Kidney epithelial cell (primary cell): ENCODE measurements around the gene ETFDH. TPM values are rescaled to one million over a fixed set of nuclear protein-coding genes. Genes with fewer than 3 reads are reported as not detected.
"Not testable (repeated sequence)": the region's sequence is repeated elsewhere in the genome, so short reads cannot be mapped to it uniquely, and the experiment has no call there.

ENCODE experiments used
- DNase-seq: peaks from one replicate; pipeline ENCODE4 v3.0.0-alpha.2; 2010; ENCODE audit warnings: low read depth
- H3K27me3 ChIP-seq: 2 replicates; pipeline ENCODE4 v1.6.0; 2011; ENCODE audit warnings: low read length; ENCODE audit not compliant: control insufficient read depth, insufficient read depth
- H3K36me3 ChIP-seq: 2 replicates; pipeline ENCODE4 v1.5.1; 2011; ENCODE audit warnings: low read length; ENCODE audit not compliant: control insufficient read depth, insufficient read depth
- H3K4me3 ChIP-seq: 2 replicates; pipeline ENCODE4 v1.5.1; 2011; ENCODE audit warnings: low read depth, mild to moderate bottlenecking, control low read depth, low read length
- total RNA-seq: library from RNA; depleted of rRNA; stranded (reverse); fragments of >200 nt; gene quantifications from 2 replicates; pipeline ENCODE4 v1.2.3, GENCODE V29; 2015
- TF ChIP-seq, protein P1 (sequence below): IDR thresholded peaks from 2 replicates; pipeline ENCODE4 v1.5.1; 2011; ENCODE audit warnings: mild to moderate bottlenecking, moderate library complexity, low read length, control low read depth, inconsistent platforms; ENCODE audit not compliant: insufficient read depth, poor library complexity, severe bottlenecking

Gene ETFDH
- total RNA-seq, 1 donor from 2014 or later = 10.5 TPM

DNA sequence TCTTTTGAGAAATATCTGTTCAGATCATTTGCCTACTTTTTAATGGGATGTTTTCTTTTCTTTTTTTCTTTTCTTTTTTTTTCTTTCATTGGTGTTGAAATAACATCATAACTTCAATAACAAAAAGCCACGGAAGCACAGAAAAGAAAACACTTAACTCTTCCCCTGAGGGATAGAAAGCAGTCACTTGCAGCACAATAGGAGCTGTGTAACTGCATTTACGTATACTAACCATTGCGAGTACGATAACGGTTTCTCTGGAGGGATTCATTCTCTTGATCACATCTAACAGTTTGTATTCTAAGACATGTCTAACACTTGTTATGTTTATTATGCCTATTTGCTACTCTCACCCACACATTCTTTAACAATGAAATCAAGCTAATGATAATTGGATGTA lies 27.7 kb upstream of the ETFDH start:
- Histone ChIP-seq H3K36me3 (no peaks in the 10 kb centered on the region), H3K4me3 (no peak overlapping the region), H3K27me3 (no peaks in the 10 kb centered on the region)
- DNase-seq = no peak
- TF ChIP-seq, protein P1, sequence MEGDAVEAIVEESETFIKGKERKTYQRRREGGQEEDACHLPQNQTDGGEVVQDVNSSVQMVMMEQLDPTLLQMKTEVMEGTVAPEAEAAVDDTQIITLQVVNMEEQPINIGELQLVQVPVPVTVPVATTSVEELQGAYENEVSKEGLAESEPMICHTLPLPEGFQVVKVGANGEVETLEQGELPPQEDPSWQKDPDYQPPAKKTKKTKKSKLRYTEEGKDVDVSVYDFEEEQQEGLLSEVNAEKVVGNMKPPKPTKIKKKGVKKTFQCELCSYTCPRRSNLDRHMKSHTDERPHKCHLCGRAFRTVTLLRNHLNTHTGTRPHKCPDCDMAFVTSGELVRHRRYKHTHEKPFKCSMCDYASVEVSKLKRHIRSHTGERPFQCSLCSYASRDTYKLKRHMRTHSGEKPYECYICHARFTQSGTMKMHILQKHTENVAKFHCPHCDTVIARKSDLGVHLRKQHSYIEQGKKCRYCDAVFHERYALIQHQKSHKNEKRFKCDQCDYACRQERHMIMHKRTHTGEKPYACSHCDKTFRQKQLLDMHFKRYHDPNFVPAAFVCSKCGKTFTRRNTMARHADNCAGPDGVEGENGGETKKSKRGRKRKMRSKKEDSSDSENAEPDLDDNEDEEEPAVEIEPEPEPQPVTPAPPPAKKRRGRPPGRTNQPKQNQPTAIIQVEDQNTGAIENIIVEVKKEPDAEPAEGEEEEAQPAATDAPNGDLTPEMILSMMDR = no peak

DNA sequence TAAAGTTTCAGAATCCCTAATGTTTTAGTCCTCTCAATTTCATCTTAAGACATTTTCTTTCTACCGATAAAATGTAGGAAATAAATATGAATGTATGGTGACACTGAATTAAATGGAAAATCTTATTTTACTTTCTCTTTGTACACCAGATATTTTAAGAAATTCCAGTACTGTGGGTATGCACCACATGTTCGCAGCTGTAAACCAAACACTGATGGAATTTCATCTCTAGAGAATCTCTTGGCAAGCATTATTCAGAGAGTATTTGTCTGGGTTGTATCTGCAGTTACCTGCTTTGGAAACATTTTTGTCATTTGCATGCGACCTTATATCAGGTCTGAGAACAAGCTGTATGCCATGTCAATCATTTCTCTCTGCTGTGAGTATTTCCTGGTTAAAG lies 27.3 kb upstream of the ETFDH start:
- DNase-seq = no peak
- Histone ChIP-seq H3K4me3 (no peak overlapping the region), H3K27me3 (no peaks in the 10 kb centered on the region), H3K36me3 (no peaks in the 10 kb centered on the region)
- TF ChIP-seq, protein P1 = no peak

DNA sequence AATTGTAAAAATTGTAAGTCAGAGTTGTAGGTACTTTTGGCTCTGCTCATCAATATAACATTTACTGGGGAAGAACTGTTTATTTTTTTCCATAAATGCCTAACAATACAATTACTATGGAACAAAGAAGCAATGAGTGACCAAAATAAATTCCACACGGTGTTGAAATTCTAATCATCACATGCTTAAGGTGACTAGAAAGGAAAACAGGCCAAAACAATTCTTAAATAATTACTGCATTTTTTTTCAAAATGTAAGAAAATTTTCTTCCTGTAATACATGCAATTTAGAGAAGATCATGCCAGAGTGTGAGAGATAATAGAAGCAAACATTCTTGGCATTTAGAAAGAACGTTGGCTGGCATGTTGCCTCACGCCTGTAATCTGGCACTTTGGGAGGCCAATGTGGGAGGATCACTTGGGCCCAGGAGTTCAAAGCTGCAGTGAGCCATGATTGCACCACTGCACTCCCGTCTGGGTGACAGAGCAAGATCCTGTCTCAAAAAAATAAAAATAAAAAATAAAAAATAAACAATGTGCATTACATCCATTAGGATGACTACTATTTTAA lies 22.9 kb upstream of the ETFDH start:
- no peaks in the 10 kb centered on the region for H3K27me3 ChIP-seq
- H3K36me3 ChIP-seq = no peaks in the 10 kb centered on the region
- TF ChIP-seq, protein P1 = no peak
- no peak for DNase-seq
- no peak overlapping the region for H3K4me3 ChIP-seq

DNA sequence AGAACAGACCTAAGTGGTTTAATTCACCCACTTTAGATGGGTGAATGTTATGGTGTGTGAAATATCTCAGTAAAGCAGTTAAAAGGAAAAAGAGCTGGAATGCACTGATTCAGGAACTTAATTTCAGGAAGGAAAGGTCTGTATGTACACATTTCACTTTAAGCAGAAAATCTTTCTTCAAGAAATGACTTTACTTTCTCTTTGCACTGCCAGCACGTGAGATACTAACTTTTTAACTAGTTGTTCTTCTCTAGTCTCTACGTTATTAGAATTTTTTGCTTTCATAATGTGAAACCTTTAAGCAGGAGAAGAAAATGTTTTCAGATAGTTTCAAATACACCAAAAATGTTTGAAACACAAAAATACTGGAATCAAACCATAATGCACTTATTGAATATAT lies 19.2 kb upstream of the ETFDH start:
- no peaks in the 10 kb centered on the region for H3K36me3 ChIP-seq
- H3K27me3 ChIP-seq = no peaks in the 10 kb centered on the region
- DNase-seq = no peak
- TF ChIP-seq, protein P1 = no peak
- no peak overlapping the region for H3K4me3 ChIP-seq

DNA sequence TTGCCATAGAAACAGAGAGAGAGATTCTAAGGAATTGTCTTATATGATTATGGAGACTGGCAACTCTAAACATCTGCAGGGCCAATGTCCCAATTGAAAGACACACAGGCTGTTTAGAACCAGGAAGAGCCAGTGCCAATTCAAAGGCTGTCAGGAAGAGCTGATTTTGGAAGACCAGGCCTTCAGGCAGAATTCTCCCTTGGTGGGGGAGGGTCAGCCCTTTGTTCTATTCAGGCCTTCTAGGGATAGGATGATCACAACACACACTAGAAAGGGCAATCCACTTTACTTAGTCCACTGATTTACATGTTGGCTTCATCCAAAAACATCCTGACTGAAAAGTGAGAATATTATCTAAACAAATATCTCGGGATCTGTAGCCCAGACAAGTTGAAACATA lies 15.7 kb upstream of the ETFDH start:
- TF ChIP-seq, protein P1 = no peak
- Histone ChIP-seq H3K36me3 (no peaks in the 10 kb centered on the region), H3K4me3 (no peak overlapping the region), H3K27me3 (no peaks in the 10 kb centered on the region)
- no peak for DNase-seq

DNA sequence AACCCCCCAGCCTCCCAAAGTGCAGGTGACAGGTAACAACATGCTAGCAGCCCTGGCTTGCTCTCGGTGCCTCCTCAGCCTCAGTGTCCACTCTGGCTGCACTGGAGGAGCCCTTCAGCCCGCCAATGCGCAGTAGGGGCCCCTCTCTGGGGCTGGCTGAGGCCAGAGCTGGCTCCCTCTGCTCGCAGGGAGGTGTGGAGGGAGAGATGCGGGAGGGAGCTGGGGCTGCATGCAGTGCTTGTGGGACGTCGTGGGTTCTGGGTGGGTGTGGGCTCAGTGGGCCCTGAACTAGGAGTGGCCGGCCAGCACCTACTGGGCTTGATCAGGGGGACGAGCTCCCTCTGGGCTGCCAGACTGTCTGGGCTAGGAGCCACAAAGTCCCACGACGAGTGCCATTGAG lies 14.8 kb upstream of the ETFDH start:
- DNase-seq = no peak
- Histone ChIP-seq H3K27me3 (no peaks in the 10 kb centered on the region), H3K4me3 (no peak overlapping the region), H3K36me3 (no peaks in the 10 kb centered on the region)
- TF ChIP-seq, protein P1 = no peak

DNA sequence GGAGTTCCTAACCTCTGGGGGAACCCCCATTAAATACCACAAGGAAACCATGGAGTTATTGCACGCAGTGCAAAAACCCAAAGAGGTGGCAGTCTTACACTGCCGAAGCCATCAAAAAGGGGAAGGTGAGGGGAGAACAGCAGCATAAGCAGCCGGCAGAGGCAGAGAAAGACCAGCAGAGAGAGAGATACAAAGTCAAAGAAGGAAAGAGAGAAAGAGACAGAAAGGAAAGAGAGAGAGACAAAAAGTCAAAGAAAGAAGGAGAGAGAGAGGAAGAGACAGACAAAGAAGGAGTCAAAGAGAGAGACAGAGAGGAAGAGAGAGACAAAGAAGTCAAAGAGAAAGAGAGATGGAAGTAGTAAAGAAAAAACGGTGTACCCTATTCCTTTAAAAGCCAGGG lies 8.8 kb upstream of the ETFDH start:
- H3K4me3 ChIP-seq, H3K27me3 ChIP-seq, DNase-seq, H3K36me3 ChIP-seq: not testable (repeated sequence)

DNA sequence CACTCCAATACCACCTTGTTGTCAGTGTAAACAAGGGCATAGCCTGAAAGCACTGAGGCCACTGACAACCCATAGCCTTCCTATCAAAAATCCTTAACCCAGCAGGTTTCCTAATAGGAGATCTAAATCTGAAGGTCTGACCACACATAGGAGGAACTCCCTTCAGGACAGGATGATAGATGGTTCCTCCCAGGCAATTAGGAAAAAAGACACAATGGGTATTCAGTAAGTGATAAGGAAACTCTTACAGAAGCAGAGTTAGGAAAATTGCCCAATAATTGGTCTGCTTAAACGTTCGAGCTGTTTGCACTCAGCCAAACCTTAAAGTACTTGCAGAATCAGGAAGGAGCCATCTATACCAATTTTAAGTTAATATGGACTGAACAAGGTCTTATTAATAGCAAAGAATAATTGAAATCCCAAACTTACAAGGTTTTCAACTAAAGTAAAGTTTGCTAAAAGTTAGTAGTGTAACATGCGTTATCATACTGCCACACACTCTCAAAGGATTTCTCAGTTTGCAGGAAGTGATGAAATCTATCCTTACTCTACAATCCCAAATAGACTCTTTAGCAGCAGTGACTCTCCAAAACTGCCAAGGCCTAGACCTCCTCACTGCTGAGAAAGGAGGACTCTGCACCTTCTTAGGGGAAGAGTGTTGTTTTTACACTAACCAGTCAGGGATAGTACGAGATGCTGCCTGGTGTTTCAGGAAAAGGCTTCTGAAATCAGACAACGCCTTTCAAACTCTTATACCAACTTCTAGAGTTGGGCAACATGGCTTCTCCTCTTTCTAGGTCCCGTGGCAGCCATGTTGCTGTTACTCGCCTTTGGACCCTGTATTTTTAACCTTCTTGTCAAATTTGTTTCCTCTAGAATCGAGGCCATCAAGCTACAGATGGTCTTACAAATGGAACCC lies 8.1 kb upstream of the ETFDH start:
- H3K4me3 ChIP-seq, H3K27me3 ChIP-seq, H3K36me3 ChIP-seq, DNase-seq: not testable (repeated sequence)
